Measurements from ENCODE around the gene CTSF.
"Not testable (repeated sequence)": the region's sequence is repeated elsewhere in the genome, so short reads cannot be mapped to it uniquely, and the experiment has no call there.

Gene CTSF

GRCh38 chr11:66589996-66590675 is 21.7 kb upstream of the CTSF start:
- no peak for DNase-seq (ENCODE audit: low read depth)

GRCh38 chr11:66589315-66589714 is 20.9 kb upstream of the CTSF start:
- DNase-seq (ENCODE audit: low read depth) = not testable (repeated sequence)

- DNase-seq (ENCODE audit: low read depth) = no peak
Observed at GRCh38 chr11:66586136-66586535, 17.7 kb upstream of the CTSF start.

- DNase-seq (ENCODE audit: low read depth) = not testable (repeated sequence)
Observed at GRCh38 chr11:66585447-66585846, 17.0 kb upstream of the CTSF start.

- DNase-seq (ENCODE audit: low read depth) = not testable (repeated sequence)
Observed at GRCh38 chr11:66582565-66583147, 14.2 kb upstream of the CTSF start.

- no peak for DNase-seq (ENCODE audit: low read depth)
Observed at GRCh38 chr11:66581261-66581660, 12.9 kb upstream of the CTSF start.

- DNase-seq (ENCODE audit: low read depth) = no peak
Observed at GRCh38 chr11:66580803-66581202, 12.4 kb upstream of the CTSF start.

GRCh38 chr11:66579017-66579606 is 10.7 kb upstream of the CTSF start:
- peak; percentile 54 for DNase-seq (ENCODE audit: low read depth)

- DNase-seq (ENCODE audit: low read depth) = no peak
Observed at GRCh38 chr11:66570850-66571180, 2.4 kb upstream of the CTSF start.

GRCh38 chr11:66570079-66570849 is 1.9 kb upstream of the CTSF start:
- DNase-seq (ENCODE audit: low read depth) = no peak

GRCh38 chr11:66569076-66569475 is 670 bp upstream of the CTSF start:
- DNase-seq (ENCODE audit: low read depth) = no peak

GRCh38 chr11:66567787-66568123 is 651 bp downstream of the CTSF start:
- no peak for DNase-seq (ENCODE audit: low read depth)

GRCh38 chr11:66566221-66566620 is 2.2 kb downstream of the CTSF start:
- no peak for DNase-seq (ENCODE audit: low read depth)

GRCh38 chr11:66564984-66565383 is 3.4 kb downstream of the CTSF start:
- DNase-seq (ENCODE audit: low read depth) = no peak

GRCh38 chr11:66564538-66564937 is 3.9 kb downstream of the CTSF start:
- DNase-seq (ENCODE audit: low read depth) = no peak

- DNase-seq (ENCODE audit: low read depth) = no peak
Observed at GRCh38 chr11:66563832-66564231, 4.6 kb downstream of the CTSF start.

GRCh38 chr11:66562907-66563583 is 5.4 kb downstream of the CTSF start:
- no peak for DNase-seq (ENCODE audit: low read depth)

GRCh38 chr11:66562275-66562674 is 6.1 kb downstream of the CTSF start:
- DNase-seq (ENCODE audit: low read depth) = no peak

GRCh38 chr11:66561975-66562248 is 6.5 kb downstream of the CTSF start:
- DNase-seq (ENCODE audit: low read depth) = no peak

GRCh38 chr11:66561178-66561974 is 7.0 kb downstream of the CTSF start:
- no peak for DNase-seq (ENCODE audit: low read depth)

- DNase-seq (ENCODE audit: low read depth) = no peak
Observed at GRCh38 chr11:66559866-66560676, 8.3 kb downstream of the CTSF start.

All from stimulated activated CD8-positive, alpha-beta memory T cell treated with anti-CD3 and anti-CD28 coated beads, Interleukin-12 subunit alpha, Interleukin-12 subunit beta, amount 100 ng/mL, for 4 hours (primary cell).